Omental fat pad (tissue), 4 donors: ENCODE results near the gene PSTPIP1. TPM values are rescaled to one million over a fixed set of nuclear protein-coding genes. Genes with fewer than 3 reads are reported as not detected.

Experiments
- ATAC-seq: fragments of 150-250 bp; one replicate; pipeline ENCODE4 v1.9.1; 2016; ENCODE audit warnings: mild to moderate bottlenecking, moderate library complexity; ENCODE audit not compliant: low FRiP score
- DNase-seq: peaks from one replicate; pipeline ENCODE4 v3.0.0-alpha.2; 2019; ENCODE audit warnings: low spot score
- total RNA-seq, 4 donors: library from RNA; depleted of rRNA; stranded (reverse); fragments of >200 nt; gene quantifications; one replicate each; pipeline ENCODE4 v1.1.0, GENCODE V29; 2016
- TF ChIP-seq, protein P1 (sequence below), 3 donors: fragments of 450-650 bp; IDR thresholded peaks; one replicate each; pipeline ENCODE4 v1.5.1; 2016 to 2017; ENCODE audit warnings: antibody characterized with exemption in 3 of 3, mild to moderate bottlenecking in 3 of 3, moderate library complexity in 2 of 3

Gene PSTPIP1
- total RNA-seq, 4 donors from 2014 or later: 6.3 to 38.5 (median 15.1) TPM

DNA sequence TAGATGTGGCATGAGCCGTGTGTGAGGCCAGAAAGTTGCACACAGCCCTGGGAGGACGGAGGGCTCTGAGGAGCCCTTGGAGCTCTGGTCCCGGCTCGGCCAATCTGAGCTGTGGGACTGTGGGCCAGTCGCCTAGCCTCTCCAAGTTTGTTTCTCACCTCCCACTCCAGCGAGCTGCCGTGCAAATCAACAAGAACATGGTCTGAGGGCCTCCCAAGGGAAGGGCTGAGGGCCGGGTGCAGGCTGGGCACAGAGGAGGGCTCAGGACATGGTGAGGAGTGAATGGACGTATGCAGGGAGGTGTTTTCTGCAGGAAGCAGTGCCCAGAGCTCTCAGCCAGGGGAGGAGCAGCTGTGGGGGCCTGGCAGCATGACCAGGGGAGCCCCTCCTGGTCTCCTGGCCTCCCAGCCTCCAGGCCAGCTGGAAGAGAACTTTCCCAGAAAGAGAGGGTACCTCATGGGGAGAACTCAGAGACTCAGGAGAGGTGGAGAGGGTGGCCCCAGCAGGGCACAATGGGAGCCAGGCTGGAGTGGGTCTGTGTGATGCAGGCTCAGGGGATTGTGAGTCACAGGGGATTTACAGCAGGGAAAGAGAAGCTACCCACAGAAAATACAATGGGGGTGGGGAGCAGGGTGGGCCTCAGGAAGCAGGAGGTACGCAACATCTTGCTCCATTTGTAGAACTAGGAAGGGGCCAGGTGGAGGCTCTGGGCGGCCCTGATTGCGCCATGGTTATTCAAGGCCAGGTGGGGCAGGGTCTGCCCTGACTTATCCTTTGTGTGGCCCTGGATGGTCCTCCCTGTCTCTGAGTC is 24.8 kb downstream of the PSTPIP1 start:
- TF ChIP-seq, protein P1, sequence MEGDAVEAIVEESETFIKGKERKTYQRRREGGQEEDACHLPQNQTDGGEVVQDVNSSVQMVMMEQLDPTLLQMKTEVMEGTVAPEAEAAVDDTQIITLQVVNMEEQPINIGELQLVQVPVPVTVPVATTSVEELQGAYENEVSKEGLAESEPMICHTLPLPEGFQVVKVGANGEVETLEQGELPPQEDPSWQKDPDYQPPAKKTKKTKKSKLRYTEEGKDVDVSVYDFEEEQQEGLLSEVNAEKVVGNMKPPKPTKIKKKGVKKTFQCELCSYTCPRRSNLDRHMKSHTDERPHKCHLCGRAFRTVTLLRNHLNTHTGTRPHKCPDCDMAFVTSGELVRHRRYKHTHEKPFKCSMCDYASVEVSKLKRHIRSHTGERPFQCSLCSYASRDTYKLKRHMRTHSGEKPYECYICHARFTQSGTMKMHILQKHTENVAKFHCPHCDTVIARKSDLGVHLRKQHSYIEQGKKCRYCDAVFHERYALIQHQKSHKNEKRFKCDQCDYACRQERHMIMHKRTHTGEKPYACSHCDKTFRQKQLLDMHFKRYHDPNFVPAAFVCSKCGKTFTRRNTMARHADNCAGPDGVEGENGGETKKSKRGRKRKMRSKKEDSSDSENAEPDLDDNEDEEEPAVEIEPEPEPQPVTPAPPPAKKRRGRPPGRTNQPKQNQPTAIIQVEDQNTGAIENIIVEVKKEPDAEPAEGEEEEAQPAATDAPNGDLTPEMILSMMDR (IDR thresholded peaks at IDR 0.05): no peak
- DNase-seq (no peak), ATAC-seq (no peak)

DNA sequence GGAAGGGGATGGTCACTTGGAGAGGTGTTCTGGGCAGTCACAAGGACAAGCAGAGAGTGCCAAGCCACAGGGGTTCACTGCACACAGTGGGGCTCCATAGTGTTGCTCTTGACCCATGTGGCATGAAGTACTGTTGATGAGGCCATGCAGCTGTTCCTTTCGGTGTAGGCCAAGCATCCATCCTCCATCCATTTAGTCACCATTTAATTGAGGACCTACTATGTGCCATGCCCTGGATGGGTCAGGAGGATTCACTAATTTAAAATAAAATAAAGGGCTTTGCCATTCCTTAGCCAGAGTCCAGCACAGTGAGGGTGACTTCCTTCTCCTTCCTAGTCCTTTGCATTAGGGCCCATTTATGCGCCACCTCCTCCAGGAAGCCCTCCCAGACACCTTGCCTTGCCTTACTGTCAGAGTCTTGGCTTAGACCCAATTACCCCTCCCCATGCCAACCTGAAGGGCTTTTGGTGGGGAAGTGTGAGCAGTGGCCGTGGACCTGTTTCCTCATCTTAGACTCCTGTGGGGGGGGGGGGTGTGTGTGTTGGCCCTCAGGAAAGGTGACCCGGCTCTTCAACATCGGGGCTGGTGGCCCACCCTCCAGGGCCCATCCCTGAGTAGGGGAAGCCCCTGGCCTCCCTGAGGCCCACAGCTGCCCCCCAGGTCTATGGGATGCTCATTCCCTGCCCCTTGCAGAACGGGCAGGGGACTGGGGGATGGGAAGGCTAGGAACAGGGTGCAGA is 25.6 kb downstream of the PSTPIP1 start:
- DNase-seq: no peak
- TF ChIP-seq, protein P1 (IDR thresholded peaks at IDR 0.05): no peak
- ATAC-seq: no peak

DNA sequence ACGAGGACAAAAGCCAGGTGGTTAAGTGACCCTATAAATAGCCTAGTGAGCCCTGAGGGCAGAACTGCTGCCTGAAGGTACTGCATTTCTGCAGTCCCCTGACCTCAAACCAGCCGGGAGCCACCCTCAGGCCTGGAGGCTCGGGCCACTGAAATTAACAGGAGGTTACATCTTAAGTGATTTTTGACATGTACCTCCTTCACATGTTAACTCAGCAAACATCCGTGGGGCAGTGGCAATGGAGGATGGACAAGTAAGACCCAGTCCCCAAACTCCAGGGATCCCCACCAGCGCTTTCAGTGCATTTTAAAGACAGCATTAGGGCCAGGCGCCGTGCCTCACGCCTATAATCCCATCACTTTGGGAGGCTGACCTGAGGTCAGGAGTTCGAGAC is 26.2 kb downstream of the PSTPIP1 start:
- ATAC-seq (no peak), DNase-seq (no peak)
- TF ChIP-seq, protein P1 (IDR thresholded peaks at IDR 0.05): no peak

DNA sequence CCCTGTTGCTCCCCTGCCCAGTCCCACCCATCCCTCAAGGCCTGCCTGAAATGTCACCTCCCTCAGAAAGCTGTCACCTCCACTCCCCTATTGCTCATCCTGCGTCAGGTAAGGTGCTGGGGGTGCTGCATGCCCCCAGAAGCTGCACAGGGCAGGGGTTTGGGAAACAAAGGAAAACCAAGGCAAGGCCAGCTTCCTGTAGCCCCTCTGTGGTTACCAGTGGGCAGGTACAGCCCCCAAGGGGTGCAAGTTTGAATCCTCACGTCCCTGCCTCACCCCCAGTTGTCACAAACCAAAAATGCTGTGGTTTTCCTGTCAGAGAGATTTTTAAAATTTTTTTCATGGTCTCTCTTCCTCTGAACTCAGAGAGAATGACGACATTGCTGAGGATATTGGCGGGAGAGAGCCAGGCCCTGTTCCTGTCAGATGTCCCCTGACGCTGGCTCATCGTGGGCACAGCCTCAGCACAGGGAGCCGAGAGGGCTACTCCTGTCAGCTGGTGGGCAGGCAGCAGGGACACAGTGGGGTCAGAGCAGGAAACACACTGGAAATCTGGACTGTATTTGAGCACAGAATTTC is 27.0 kb downstream of the PSTPIP1 start:
- DNase-seq (no peak), ATAC-seq (no peak)
- TF ChIP-seq, protein P1 (IDR thresholded peaks at IDR 0.05): no peak

DNA sequence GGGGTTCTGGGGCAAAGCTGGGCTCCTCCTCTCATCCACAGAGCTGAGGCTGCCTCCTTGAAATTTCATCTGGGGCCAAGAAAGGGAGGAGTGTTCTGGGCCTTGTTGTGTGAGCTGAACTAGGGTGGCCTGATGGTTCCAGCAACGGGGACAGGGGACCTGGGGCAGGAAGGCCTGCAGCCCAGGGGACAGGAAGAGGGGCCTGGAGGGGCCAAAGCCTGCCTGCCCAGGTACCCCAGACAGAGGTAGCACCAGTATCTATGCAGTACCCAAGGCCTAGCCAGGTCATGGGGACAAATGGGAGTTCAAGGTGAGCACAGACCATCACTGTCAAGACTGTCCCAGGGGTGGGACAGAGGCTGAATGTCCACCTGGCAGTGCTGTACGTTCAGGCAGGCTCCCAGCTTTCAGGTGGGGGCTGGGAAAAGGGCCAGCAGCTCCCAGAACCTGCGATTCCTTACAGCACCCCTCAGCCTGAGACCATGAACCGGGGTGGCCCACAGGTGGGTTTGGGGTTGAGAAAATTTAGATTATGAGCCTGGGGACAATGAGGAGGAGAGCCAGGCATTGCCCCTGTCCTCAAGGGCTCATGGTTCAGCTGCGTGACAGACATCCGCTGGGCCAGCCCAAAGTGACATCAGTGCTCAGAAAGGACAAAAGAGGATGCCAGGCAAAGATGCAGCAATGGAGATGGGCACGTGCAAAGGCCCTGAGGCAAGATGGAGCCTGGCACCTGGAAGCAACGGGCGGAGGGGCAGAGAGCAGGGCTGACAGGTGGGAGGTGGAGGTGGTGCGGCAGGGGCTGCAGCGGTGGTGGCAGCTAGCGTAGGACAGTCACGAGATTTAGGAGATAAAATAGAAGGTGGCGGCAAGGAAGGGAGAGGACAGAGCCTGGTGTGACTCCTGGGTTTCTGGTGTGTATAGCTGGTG is 28.0 kb downstream of the PSTPIP1 start:
- DNase-seq (no peak), ATAC-seq (no peak)
- TF ChIP-seq, protein P1 (IDR thresholded peaks at IDR 0.05): no peak

DNA sequence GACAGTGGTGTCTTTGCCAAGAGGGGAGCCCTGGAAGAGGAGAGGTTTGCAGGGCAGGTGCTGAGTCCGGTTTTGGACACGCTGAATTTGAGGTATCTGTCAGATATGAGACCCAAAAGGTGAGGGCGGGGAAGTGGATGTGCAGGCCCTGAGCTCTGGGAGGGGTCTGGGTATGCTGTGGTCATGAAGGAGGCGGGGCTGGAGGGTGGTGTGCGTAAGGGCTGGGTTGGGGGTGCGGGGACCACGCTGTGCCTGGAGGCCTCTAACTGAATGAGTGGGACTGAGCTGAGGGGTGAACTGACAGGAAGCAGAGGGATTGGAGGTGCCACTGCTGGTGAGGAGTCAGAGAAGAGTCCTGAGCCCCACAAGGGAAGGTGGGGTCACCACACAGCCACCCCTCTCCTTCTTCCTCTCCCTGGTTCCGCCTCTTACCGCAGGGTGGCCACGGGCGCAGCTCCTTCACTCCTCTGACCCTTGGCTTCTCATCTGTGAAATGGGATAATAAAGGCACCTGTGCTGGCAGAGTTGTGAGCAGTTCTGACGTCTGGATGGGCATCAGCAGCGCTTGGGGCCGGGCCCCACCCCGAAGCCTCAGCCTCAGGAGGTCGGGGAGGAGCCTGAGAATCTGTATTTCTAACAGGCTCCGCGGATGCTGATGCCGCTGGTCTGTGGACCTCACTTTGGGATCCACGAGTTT is 28.8 kb downstream of the PSTPIP1 start:
- ATAC-seq (no peak), DNase-seq (no peak)
- TF ChIP-seq, protein P1 (IDR thresholded peaks at IDR 0.05): no peak
